SU-DHL-6 (cell line): ENCODE data around the gene PDLIM5.

ENCODE experiments used
- H2AFZ ChIP-seq: fragments of 200-600 bp; sonication (generic); 2 replicates; pipeline ENCODE4 v1.6.1; 2014; ENCODE audit warnings: low read depth, mild to moderate bottlenecking, moderate library complexity, mixed read lengths, antibody characterized with exemption, low read length; ENCODE audit not compliant: severe bottlenecking
- H3F3A ChIP-seq: fragments of 200-600 bp; shearing (Covaris generic); 2 replicates; pipeline ENCODE4 v1.6.0; 2016; ENCODE audit warnings: antibody characterized with exemption, mild to moderate bottlenecking; ENCODE audit not compliant: insufficient read depth
- H3K27ac ChIP-seq: fragments of 200-600 bp; sonication (generic); 2 replicates; pipeline ENCODE4 v1.5.1; 2016; ENCODE audit warnings: low read depth, mild to moderate bottlenecking, low read length, moderate library complexity, mixed read lengths
- H3K27me3 ChIP-seq: fragments of 200-600 bp; sonication (generic), shearing (Covaris generic); 2 replicates; pipeline ENCODE4 v1.6.0; 2014; ENCODE audit warnings: mild to moderate bottlenecking, low read length
- H3K36me3 ChIP-seq: fragments of 200-600 bp; sonication (generic); 2 replicates; pipeline ENCODE4 v1.6.1; 2014; ENCODE audit warnings: mild to moderate bottlenecking, low read length, mixed read lengths
- H3K4me2 ChIP-seq: fragments of 300-600, 200-600 bp; shearing (Covaris generic), sonication (generic); 2 replicates; pipeline ENCODE4 v1.6.0; 2014; ENCODE audit warnings: low read length, low read depth, mild to moderate bottlenecking; ENCODE audit not compliant: poor library complexity, severe bottlenecking
- H3K4me3 ChIP-seq: fragments of 200-600 bp; sonication (generic); 2 replicates; pipeline ENCODE4 v1.5.1; 2014; ENCODE audit warnings: antibody characterized with exemption, low read length, mild to moderate bottlenecking, mixed read lengths; ENCODE audit not compliant: insufficient read depth, poor library complexity, severe bottlenecking
- H3K79me2 ChIP-seq: fragments of 200-600 bp; sonication (generic); 2 replicates; pipeline ENCODE4 v1.6.1; 2014; ENCODE audit warnings: mild to moderate bottlenecking, low read length, moderate library complexity; ENCODE audit not compliant: insufficient read depth
- H3K9ac ChIP-seq: fragments of 200-600 bp; sonication (generic); 2 replicates; pipeline ENCODE4 v1.7.0; 2014; ENCODE audit warnings: mild to moderate bottlenecking, low read length
- H3K9me2 ChIP-seq: fragments of 200-600 bp; sonication (generic); replicated peaks from 2 replicates; pipeline ENCODE4 v1.6.1; 2014; ENCODE audit warnings: low read length; ENCODE audit not compliant: insufficient read depth
- H3K9me3 ChIP-seq: fragments of 200-600 bp; sonication (generic); 2 replicates; pipeline ENCODE4 v1.6.1; 2014; ENCODE audit warnings: low read length, mixed read lengths; ENCODE audit not compliant: insufficient read depth
- H4K20me1 ChIP-seq: fragments of 200-600 bp; sonication (generic); 2 replicates; pipeline ENCODE4 v1.6.1; 2014; ENCODE audit warnings: low read depth, mild to moderate bottlenecking, antibody characterized with exemption, low read length, moderate library complexity, mixed read lengths
- EZH2phosphoT487 ChIP-seq: fragments of 200-600 bp; sonication (generic), shearing (Covaris generic); conservative IDR thresholded peaks from 2 replicates; pipeline ENCODE4 v1.6.1; 2018; ENCODE audit warnings: mild to moderate bottlenecking, antibody characterized with exemption, low read length, moderate library complexity, mixed read lengths
- TF ChIP-seq, protein P1 (sequence below): fragments of 200-600 bp; sonication (generic); IDR thresholded peaks from one replicate; pipeline ENCODE4 v1.5.1; 2017; ENCODE audit warnings: antibody characterized with exemption, mild to moderate bottlenecking, low read length, moderate library complexity; ENCODE audit not compliant: insufficient read depth, poor library complexity, severe bottlenecking

Gene PDLIM5

DNA sequence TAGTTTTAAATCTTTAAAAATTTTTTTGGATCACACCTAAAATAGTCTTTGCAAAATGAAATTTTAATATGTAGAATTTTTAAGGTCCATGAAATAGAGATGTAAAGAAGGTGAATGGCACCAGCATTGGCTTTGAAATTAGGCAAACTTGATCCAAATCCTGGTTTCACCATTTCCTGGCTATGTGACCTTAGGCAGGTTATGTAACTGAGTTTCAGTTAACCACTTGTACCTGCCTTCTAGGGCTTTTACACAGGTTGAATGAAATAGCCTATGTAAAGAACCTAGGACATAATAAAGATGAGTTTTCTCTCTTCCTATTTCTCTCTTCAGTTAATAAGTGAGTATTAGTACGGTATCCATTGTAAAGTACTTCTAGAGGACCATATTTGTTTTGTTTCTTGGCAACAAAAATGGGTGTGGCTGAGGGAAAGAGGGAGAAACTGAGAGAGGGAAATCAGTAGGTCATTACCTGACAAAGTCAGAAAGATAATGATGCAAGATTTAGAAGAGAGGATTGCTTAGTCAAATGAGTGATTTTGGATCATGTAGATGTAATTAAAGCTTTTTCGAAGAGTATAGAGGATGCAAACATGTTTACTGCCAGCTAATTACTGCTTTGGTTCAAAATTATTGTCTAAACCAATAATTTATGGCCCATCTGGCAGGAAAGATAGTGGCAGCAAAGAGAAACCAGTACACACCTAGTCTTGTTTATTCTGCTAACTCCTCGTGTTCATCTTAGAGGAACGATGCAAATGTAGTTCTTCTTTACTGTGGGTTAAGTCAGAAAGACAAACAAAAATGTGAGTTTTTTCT lies 81.9 kb downstream of the PDLIM5 start:
- TF ChIP-seq, protein P1, sequence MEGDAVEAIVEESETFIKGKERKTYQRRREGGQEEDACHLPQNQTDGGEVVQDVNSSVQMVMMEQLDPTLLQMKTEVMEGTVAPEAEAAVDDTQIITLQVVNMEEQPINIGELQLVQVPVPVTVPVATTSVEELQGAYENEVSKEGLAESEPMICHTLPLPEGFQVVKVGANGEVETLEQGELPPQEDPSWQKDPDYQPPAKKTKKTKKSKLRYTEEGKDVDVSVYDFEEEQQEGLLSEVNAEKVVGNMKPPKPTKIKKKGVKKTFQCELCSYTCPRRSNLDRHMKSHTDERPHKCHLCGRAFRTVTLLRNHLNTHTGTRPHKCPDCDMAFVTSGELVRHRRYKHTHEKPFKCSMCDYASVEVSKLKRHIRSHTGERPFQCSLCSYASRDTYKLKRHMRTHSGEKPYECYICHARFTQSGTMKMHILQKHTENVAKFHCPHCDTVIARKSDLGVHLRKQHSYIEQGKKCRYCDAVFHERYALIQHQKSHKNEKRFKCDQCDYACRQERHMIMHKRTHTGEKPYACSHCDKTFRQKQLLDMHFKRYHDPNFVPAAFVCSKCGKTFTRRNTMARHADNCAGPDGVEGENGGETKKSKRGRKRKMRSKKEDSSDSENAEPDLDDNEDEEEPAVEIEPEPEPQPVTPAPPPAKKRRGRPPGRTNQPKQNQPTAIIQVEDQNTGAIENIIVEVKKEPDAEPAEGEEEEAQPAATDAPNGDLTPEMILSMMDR = no peak
- TF ChIP-seq EZH2phosphoT487 = no peak
- H2AFZ ChIP-seq = no peak overlapping the region
- H3K9me3 ChIP-seq = no peaks in the 10 kb centered on the region
- no peaks in the 10 kb centered on the region for H3K27me3 ChIP-seq
- H3F3A ChIP-seq = no peaks in the 10 kb centered on the region
- H3K9me2 ChIP-seq = no peaks in the 10 kb centered on the region
- H3K36me3 ChIP-seq = no peaks in the 10 kb centered on the region
- no peak overlapping the region for H3K27ac ChIP-seq
- H3K4me3 ChIP-seq = no peak overlapping the region
- H3K79me2 ChIP-seq = no peaks in the 10 kb centered on the region
- no peak overlapping the region for H3K9ac ChIP-seq
- H4K20me1 ChIP-seq = no peaks in the 10 kb centered on the region
- no peak overlapping the region for H3K4me2 ChIP-seq

DNA sequence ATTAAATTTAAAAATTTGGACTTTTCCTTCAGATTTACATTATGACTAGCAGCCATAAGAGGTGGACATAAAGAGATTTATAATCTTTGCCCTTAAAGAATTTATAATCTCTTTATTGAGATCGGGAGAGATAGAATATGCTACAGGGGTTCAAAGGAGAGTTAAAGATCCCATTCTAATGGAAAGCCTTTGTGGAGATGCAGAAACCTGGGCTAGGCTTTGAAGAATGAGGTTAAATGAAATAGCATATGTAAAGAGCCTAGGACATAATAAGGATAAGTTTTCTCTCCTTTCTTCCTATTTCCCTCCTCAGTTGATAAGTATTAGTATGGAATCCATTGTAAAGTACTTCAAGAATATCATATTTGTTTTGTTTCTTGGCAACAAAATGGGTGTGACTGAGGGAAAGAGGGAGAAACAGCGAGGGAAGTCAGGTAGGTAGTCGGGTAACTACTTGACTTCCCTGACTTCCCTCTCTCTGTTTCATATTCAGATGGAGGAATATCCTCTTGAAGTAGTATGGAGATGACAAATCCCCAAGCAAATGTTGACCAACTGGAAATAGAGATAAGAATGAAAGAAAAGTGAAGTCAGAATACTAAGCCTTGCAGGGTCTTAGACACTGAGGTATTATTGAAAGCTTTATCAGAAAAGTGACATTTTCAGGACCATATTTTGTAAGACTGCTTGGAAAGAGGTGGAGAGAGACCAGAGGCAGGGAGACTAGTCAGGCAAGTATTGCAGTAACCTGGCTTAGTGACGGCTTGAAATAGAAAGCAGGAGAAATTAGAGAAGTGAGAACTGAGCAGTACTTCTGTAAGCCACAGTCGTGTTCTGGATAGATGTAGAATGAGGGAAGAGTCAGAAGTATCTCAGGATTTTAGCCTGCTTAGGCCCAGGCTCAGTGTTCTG lies 82.9 kb downstream of the PDLIM5 start:
- Histone ChIP-seq H3K9ac (no peak overlapping the region), H3K9me2 (no peaks in the 10 kb centered on the region), H2AFZ (no peak overlapping the region), H3K27me3 (no peaks in the 10 kb centered on the region), H3K4me2 (no peak overlapping the region), H3K36me3 (no peaks in the 10 kb centered on the region), H3K4me3 (no peak overlapping the region), H3K27ac (no peak overlapping the region), H3F3A (no peaks in the 10 kb centered on the region), H3K9me3 (no peaks in the 10 kb centered on the region), H3K79me2 (no peaks in the 10 kb centered on the region), H4K20me1 (no peaks in the 10 kb centered on the region)
- TF ChIP-seq, protein P1 = no peak
- no peak for TF ChIP-seq EZH2phosphoT487

DNA sequence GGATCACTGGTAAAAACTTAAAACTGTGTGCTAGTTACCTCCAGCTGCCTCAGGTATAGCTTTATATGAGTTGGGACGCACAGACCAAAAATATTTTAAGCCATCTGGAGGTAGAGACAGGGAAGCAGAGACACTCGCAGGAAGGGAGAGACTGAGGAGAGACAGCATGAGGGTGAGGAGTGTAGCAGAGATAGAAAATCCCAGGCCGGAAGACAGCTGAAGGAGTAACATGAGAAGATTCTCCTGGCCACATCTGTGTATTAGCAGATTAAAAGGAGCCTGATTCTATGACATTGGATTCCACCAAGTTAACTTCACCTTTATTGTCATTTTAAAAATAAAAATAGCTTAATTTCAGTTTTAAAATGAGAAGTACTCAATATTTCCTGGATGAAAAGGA lies 84.3 kb downstream of the PDLIM5 start:
- no peak overlapping the region for H2AFZ ChIP-seq
- no peak for TF ChIP-seq EZH2phosphoT487
- TF ChIP-seq, protein P1 = no peak
- H3K79me2 ChIP-seq = no peaks in the 10 kb centered on the region
- H4K20me1 ChIP-seq = no peaks in the 10 kb centered on the region
- H3K4me3 ChIP-seq = no peak overlapping the region
- no peaks in the 10 kb centered on the region for H3K36me3 ChIP-seq
- H3K9ac ChIP-seq = no peak overlapping the region
- H3K9me3 ChIP-seq = no peaks in the 10 kb centered on the region
- no peak overlapping the region for H3K27ac ChIP-seq
- H3F3A ChIP-seq = no peaks in the 10 kb centered on the region
- no peaks in the 10 kb centered on the region for H3K9me2 ChIP-seq
- no peaks in the 10 kb centered on the region for H3K27me3 ChIP-seq
- H3K4me2 ChIP-seq = no peak overlapping the region
